HG03378 (cell line): Measurements from ENCODE around the gene SMIM23.

Source experiments
- ATAC-seq: cut with Tn5 transposase; IDR thresholded peaks from one replicate; pipeline ENCODE4 v1.9.1; 2021; ENCODE audit warnings: mild to moderate bottlenecking, moderate library complexity; ENCODE audit not compliant: unreplicated experiment

Gene SMIM23

DNA sequence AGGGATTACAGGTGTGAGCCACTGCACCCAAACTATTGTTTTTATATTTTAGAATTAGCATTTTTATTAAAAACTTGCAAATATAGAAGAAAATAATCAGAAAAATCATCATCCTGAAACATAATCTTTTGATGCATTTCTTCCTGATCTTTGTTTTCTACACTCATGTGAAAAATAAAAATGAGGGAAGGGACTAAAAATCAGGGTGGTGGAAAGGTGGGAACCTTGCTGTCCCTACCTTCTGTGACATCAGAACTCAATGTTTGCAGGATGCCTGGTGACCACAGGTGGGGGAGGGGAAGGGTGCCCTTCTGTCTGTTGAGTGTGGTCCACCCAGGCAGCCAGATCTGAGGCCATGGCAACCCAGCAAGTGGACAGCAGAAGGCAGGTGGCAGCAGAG lies at the start of gene SMIM23:
TSS of gene SMIM23 (plus strand) at position 301 of the 400 bp plus-strand sequence. CDS start at position 356, 55 bp downstream.
- no peak for ATAC-seq

DNA sequence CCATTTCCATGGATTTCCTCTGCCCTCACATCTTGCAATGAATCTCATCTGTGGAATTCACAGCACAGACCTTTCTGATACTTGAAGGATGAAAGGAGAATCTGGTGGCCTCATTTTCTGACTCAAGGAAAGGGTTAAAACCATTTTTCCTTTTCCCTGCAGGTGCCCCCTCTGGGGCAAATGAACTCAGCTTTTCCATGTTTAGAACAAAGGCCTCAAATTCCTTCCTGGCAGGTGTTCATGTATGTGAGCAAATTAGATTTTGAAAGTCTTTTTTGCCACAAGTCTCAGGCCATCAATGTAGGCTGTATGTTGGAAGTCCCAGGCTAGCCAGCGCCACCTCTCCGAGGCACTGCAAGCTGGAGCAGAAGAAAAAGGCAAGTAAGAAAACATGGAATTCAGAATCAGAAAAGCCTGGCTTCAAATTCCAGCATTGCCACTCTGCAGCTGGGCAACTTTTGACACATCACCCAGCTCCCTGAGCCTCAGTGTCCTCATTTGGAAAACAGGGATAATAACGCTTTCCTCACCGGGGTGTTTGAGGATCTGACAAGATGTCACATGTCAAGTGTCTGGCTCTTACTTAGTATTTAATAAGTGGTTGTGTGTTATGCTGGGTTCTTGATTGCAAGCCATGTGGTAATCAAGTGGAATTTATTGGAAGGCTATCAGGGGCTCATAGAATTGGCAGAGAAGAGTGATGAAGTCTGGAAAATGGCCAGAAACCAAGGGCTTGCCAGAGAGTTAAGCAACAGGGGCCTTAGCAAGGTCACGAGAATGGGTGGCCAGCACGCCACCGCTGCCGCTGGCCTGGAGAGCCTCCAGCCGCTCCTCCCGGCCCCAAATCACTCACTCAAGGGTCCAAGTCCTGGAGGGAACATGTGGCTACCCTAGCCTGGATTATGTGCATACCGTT lies 48.4 kb upstream of the SMIM23 start:
- no peak for ATAC-seq

DNA sequence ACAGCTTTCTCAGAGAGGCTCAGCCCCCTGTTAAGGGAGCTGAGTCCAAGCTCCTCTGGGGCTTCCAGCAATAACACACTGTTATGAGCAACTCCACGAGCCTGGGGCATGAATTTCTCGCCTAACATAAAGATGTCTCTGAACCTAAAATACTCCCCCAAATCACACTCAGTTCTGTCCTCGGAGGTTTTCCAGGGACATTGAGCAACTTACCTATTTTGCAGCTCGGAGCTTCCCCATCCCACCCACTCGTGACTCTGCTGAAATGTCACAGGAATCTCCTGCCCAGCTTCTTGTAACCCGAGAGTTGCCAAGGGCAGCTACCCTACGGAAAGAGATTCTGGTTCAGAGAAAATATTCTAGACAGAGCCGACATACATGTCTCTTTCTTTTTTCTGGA lies 47.1 kb upstream of the SMIM23 start:
- ATAC-seq, result no peak

DNA sequence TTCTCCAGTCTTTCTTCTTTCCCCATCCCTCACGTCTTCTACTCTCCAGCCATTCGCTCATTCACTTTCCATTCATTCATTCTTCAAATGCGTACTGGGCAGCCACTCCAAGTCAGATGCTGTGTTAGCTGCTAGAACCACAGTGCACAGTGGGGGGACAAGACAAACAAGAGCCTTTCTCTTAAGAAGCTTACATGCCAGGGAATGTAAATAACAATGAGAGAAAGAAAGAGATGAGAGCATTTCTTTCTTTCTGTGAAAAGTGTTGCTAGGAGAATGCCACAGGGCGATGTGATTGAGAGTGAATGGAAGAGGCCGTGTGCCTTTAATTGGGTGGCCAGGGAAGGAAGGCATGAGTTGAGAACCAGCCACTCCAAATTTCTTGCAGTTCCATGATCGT lies 46.3 kb upstream of the SMIM23 start:
- ATAC-seq, result no peak

DNA sequence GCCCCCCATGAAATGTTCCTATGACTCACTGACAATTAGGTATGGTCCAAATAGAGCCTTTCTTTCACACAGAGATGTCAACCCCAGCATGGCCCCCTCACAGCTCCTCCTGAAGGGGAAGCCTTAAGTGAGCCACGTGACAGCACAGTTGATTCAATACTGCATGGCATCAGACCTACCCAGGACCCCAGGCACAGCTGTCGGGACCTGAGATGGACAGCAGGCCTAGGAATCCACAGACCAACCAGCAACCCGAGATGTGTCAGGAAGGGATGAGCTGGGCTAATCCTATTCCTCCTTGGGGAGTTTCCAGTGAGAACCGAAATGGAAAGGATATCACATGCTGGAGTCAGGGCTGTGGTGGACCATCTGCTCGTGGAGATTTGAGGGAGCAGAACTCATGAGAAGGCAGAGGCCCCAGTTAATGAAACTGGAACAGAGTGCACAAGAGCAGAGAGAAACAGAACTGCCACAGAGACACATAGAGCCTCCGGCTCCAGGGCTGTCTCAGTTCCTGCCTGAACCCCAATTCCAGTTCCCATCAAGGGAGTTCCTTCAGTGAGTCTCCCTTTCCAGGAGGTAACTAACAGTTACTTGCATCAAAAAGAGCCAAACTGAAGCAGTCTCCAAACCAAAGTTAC lies 42.1 kb upstream of the SMIM23 start:
- no peak for ATAC-seq

DNA sequence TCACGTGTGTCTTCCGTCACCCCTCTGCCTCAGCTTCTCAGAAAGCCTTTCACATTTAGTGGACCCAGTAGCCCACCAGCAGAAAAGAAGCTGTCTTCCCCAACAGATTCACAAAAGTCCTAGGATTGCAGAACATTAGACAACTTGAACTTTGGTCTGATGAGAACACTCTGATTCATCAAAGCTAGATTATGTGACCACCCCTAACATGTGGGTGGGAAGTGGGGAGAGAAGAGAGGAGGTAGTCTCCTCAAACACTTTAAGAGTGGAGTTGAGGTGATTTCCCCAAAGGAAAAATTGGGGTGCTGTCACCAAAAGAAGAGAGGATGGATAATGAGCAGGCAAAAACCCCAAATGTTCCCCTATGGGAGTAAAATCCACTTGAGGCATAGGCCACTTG lies 41.4 kb upstream of the SMIM23 start:
- no peak for ATAC-seq

DNA sequence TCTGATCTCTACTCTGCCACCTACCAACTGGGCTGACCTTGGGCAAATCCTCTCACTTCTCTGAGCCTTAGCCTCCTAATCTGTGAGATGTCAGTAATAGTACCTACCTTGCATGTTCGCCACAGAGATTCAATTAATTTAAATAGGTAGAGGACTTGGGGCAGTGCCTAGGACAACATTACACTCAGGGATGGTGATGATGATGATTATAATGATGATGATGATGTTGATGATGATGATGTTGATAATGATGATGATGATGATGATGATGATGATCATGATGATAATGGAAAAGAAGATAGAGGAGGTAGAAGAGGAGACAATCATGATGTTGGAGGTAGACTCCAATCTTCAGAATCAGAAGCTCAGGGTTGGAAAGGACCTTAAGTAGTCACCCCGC lies 40.7 kb upstream of the SMIM23 start:
- ATAC-seq, result no peak

DNA sequence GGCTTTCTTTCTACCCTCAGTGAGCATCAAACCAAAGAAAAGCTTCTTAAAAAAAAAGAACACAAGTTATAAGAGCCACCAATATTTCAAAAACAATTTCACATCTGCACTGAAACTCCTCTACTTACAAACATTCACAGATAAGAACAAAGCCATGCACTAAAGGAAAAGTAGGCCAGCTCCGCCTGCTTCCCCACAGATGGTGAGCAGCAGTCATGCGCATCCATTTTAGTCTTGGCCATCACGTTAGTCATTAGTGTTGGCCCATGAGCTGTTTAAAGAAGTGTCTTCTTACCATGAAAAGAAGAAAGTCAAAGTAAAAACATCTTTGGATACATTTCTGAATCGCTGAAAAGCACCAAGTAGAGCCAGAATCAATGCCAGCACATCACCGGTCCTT lies 40.0 kb upstream of the SMIM23 start:
- ATAC-seq, result no peak

DNA sequence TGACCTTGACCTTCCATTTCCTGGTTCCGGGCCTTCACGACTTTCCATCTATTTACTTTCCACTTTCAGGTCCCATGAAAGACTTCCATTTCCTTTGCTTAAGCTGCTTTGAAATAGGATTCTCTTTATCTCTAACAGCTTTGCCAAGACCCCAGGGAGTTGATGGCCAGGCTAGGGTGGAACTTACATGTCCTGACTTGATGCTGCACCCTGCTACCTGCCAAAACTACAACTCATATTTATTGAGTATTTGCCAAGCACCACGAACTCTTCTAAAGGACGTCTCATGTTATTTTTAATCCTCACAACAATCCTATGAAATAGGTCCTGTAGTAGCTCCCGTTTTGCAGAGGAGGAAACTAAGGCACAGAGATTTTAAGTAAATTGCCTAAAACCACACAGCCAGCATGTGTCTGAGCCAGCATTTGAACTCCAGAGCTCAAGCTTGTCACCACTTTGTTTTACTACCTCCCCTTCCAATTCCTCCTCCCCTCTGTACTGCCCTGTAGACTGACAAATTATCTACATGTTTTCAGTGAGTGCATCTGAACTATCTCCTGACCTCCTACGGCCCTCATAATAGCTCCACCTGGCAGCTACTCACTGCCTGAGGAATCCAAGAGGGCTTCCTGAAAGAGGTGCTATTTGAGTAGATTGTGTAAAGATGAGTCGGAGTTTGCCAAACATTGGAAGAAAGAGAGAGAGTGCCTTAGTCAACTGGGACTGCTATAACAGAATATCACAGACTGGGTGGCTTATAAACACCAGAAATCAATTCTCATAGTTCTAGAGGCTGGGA lies 38.4 kb upstream of the SMIM23 start:
- no peak for ATAC-seq

DNA sequence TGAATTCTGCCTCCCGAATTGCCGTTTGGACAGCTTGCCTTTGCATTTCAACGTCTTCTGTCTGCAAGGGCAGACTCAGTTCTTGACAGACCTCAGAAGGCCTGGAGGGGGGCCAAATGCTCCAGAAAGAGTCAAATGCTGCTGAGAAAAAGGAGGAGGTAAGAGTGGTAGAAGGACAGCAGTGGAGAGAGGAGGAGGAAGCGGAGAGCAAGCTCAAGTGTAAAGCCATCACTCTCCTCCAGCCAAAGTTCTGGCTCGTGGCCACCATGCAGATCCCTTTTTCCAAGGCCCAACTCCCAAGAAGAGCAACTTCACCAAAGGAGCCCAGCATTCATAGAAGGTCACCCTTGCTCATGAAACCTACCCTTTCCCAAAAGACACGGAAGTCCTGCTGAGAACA lies 36.9 kb upstream of the SMIM23 start:
- no peak for ATAC-seq

DNA sequence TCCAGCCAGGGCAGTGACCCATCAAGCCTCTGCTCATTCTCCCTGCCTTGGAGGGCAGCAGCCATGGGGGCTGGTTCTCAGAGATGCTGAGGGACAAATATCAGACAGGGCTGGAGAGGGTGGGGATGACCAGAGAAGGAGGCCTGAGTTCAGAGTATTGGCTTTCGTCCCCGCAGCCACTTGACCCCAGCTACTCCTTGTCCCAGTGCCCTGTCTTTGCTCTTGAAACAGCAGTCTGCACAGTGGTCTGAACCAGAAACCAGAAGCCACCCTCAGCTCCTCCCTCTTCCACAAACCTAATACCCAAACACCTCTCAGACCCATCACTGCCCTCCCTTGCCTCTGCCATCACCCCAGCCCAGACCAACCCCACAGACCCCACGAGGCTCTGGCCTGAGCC lies 36.3 kb upstream of the SMIM23 start:
- no peak for ATAC-seq

DNA sequence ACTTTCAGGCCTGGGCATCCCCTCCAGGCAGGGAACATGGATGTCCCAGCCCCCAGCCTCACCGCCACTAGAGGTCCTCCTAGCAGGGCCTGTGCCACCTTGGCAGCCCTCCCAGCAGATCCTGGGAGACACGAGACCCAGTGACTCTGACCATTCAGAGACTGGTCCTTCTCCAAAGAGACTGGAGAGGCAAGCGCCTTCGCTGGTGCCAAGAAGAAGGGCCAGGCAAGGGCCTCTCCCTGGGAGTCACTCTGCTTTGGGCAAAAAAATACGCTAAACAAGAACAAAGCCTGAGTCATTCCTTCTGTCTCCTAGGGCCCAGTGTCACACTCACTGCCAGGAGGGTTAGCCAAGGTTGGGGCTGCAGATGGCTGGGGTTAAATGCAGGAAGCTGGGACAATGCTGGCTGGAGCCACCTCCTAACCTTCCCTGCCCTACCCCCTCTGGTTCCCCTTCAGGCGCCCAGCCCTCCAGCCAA lies 35.3 kb upstream of the SMIM23 start:
- ATAC-seq, result no peak

DNA sequence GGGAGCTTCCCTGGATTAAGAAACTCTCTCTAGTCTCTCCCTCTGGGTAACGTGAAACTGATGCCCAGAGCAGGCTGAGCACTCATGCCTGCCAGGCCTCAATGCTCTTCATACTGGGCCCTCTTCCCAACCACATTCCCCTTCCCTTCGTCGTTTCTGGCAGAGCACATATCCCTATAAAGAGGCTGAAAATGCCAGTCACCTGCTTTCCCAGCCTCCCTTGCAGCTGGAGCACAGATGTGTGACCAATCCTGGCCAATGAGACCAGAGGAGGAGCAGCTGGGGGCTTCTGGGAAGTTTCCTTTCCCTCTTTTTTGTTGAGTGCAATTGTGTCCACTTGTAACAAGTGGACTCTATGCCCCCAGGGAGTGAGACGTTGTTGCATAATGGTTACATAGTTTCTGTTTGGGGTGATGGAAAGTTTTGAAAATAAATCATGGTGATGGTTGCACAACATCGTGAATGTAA lies 30.2 kb upstream of the SMIM23 start:
- no peak for ATAC-seq

DNA sequence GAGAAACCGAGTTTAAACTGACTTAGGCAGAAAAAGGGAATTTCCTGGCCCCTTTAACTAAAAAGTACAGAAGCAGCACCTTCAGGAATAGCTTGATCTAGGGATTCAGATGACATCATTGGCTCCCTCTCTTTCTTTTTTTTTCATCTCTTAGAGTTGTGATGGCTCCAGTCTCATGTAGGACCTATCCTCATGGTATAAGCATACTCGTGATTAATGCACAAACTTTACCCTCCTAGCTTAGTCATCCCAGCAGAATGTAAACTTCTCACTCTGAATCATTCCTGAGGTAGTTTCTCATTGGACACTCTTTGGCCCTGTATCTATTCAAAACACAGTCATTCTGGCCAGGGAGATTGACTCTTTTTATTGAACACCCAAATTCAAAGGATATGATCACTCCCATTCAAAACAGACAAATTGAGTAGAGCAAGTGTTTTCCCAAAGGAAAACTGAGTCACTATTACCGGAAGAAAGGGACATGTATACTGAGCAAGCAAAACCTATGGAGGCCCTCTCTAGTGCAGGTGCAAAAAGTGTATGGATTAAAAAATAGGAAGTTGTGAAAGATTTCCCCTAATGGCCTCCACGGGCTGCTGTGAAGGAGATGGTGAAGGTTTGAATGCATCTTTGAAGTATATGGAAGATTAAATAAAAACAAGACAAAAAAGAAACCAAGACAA lies 27.6 kb upstream of the SMIM23 start:
- no peak for ATAC-seq

DNA sequence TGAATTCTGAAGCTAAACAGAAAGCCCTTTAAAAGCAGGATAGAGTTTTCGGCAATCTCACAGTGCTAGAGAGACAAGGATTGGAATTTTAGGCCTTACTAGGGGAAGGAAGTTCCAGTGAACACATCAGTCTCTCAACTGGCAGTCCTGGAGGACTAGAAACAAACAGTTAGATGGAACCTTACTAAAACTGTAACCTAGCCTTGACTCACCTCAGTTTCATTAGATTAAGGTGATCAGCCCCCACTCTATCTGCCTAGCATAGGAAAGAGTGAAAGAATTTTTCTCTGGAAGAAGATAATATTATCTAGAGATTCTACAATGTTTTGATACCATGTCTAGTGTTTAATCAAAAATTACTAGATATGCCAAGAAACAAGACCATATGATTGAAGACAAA lies 25.8 kb upstream of the SMIM23 start:
- ATAC-seq, result no peak

DNA sequence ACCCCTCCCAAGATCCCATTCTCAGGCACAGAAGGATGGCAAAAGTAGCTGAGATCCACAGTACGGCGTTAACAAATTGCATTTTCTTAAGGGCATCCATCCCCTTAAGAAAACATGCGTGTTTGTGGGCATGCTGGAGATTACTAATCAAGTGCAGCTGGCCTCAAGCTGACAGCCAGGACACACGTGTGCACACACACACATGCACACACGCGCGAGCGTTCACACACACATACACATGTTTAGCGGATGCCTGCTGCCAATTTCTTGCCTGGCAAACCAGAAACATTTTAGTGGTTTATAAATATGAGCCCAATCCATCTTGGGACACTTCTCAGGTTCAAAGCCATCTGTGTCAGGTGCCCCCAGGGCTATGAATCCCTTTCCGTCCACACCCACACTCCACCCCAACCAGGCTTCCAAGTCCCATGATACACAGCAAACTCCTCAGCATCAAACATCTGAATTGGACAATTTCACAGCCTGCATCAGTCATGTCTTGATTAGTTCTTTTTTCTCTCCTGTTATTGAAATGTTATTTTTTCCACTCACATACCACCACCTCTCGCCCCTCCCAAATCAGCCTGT lies 23.5 kb upstream of the SMIM23 start:
- ATAC-seq, result no peak

DNA sequence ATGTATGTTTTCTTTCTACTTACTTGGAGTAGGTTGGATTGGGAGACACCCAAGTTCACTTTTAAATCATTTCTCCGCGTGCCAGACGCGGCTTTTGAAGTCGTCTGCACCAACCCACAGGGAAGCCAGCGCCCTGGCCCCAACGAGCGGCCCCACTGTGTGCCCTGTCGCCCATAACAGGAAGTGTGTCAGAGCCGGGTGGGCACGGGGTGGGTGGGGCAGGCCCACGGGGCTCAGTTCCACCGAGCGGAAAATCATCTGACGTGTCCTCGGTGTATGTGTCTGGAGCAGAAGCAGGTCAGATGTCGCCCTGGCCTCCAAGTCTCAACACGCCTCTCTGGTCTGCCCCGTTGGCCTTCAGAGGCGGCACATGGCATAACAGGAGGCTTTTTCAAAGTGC lies 22.7 kb upstream of the SMIM23 start:
- no peak for ATAC-seq

DNA sequence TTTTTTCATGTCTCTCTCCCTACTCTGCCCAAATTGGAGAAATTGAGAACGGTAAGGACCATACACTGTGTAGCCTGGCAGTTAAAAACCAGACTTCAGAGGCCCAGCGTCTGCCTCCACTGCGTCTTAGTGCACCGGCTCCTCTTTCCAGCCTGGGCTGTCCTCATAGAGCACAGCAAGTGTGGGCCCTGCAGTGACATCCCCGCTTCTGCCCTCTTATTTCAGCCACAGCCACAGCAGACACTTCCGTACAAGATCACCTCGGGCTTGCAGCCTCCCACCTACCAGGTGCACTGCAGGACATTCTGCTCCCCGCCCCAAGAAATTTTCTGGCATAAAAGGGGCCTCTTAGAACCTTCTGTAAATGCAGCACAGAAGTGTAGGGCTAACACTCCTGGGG lies 21.4 kb upstream of the SMIM23 start:
- ATAC-seq, result no peak

DNA sequence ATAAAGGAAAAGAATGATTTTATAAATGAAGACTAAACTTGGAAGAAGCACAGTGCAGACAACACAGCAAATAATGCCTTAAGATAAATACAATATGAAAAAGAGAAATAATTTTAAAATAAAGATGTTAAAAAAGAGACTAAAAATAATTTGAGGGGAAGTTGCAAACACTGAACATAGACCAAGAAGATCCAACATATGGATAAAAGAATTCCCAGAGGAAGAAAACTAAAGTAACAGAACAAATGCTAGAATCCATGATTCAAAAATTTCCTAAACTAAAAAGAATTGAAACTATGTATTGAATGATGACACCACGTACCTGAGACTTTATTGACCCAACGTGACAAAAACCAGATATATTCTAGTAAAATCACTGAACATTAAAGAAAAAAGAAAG lies 18.7 kb upstream of the SMIM23 start:
- no peak for ATAC-seq

DNA sequence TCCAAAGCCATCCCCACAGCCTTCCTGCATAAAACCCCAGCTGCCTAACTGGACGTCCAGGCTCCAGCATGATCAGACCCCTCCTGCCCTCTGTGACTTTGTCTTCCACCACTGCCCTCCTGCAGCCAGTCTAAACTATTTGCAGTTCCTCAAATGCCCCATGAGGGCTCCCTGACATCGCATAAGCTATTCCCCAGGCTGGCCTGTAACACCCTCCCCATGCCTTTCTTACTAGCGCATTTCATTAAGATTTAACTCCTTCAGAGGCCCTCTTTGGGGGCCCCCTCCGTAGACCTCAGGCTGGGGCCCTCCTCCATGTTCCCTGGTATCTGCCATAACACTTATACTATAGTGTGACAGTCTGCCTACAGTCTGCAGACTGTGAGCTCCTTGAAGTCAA lies 15.5 kb upstream of the SMIM23 start:
- ATAC-seq, result no peak
